Astrocyte (in vitro differentiated cells and primary cell): ENCODE measurements around the gene FAM53B.

Experiments used
- EZH2 ChIP-seq: IDR thresholded peaks from 2 replicates; pipeline ENCODE4 v1.6.1; 2012; ENCODE audit warnings: mild to moderate bottlenecking, low read length, inconsistent platforms; ENCODE audit not compliant: insufficient read depth
- TF ChIP-seq, protein P1 (sequence below): IDR thresholded peaks from 2 replicates; pipeline ENCODE4 v1.5.1; 2011; ENCODE audit warnings: low read depth, mild to moderate bottlenecking, inconsistent platforms, low read length, moderate library complexity; ENCODE audit not compliant: insufficient read depth

- TF ChIP-seq, protein P1, sequence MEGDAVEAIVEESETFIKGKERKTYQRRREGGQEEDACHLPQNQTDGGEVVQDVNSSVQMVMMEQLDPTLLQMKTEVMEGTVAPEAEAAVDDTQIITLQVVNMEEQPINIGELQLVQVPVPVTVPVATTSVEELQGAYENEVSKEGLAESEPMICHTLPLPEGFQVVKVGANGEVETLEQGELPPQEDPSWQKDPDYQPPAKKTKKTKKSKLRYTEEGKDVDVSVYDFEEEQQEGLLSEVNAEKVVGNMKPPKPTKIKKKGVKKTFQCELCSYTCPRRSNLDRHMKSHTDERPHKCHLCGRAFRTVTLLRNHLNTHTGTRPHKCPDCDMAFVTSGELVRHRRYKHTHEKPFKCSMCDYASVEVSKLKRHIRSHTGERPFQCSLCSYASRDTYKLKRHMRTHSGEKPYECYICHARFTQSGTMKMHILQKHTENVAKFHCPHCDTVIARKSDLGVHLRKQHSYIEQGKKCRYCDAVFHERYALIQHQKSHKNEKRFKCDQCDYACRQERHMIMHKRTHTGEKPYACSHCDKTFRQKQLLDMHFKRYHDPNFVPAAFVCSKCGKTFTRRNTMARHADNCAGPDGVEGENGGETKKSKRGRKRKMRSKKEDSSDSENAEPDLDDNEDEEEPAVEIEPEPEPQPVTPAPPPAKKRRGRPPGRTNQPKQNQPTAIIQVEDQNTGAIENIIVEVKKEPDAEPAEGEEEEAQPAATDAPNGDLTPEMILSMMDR = no peak
- TF ChIP-seq EZH2 = no peak
Observed at GRCh38 chr10:124721330-124722045, 22.7 kb downstream of the FAM53B start.
